HepG2 (cell line): ENCODE data around the gene VDAC2. TPM values are rescaled to one million over a fixed set of nuclear protein-coding genes. Genes with fewer than 3 reads are reported as not detected.
"Not testable (repeated sequence)": the region's sequence is repeated elsewhere in the genome, so short reads cannot be mapped to it uniquely, and the experiment has no call there.

Source experiments
- ATAC-seq: fragments of 200-7000 bp; cut with Tn5 transposase; 3 replicates; pipeline ENCODE4 v1.9.1; 2020; ENCODE audit warnings: mild to moderate bottlenecking, moderate library complexity
- BruUV-seq: library from RNA; stranded (reverse); fragments of 400-500 nt; replicated peaks from 2 replicates; lab custom pipeline; 2021; lab: Mats Ljungman, UMichigan
- CTCF ChIA-PET: fragments of 300-600 bp; formaldehyde crosslinking; extraction: SDS; loops from one replicate; lab custom pipeline; 2021; ENCODE audit warnings: low total read pairs, inconsistent platforms, low intra/inter-chr PET ratio; lab: Yijun Ruan, JAX
- POLR2A ChIA-PET: fragments of 350-600 bp; sonication (Branson Sonifier 250); formaldehyde crosslinking; loops from one replicate; lab custom pipeline; 2020; ENCODE audit warnings: antibody characterized with exemption, inconsistent platforms; lab: Yijun Ruan, JAX
- DNase-seq: peaks from one replicate; pipeline ENCODE4 v3.0.0-alpha.2; 2015; ENCODE audit warnings: low spot score
- FAIRE-seq: peaks from 3 replicates; lab custom pipeline; 2011; peaks lifted over from hg19 to GRCh38; lab: Jason Lieb, UNC
- H2AFZ ChIP-seq: one replicate; pipeline ENCODE4 v1.6.1; 2011; ENCODE audit warnings: low read length, inconsistent platforms
- H3K27ac ChIP-seq: fragments of 300-600 bp; 3 replicates; pipeline ENCODE4 v1.8.0; 2011; ENCODE audit warnings: mixed run types, mild to moderate bottlenecking, mixed read lengths, low read length, inconsistent platforms; ENCODE audit not compliant: insufficient read depth; ENCODE audit errors: extremely low read length
- H3K27me3 ChIP-seq, 2 experiments: fragments of 200-600 bp in 1 of 2; 2 replicates in 1 of 2; 3 replicates in 1 of 2; pipeline versions ENCODE4 v1.6.0 to v1.8.0; 2011; ENCODE audit warnings: low read length in 2 of 2, mild to moderate bottlenecking in 2 of 2, moderate library complexity in 2 of 2, inconsistent platforms in 1 of 2; ENCODE audit not compliant: insufficient read depth in 2 of 2, control insufficient read depth in 1 of 2
- H3K36me3 ChIP-seq, 2 experiments: fragments of 200-600 bp in 1 of 2; replicated peaks in 1 of 2; 2 replicates in 1 of 2; 3 replicates in 1 of 2; pipeline versions ENCODE4 v1.5.1 to v1.8.0; 2011; ENCODE audit warnings: low read length in 2 of 2, inconsistent platforms in 1 of 2; ENCODE audit not compliant: insufficient read depth in 2 of 2, control insufficient read depth in 1 of 2
- H3K4me1 ChIP-seq: 2 replicates; pipeline ENCODE4 v1.5.1; 2012; ENCODE audit warnings: low read length, inconsistent platforms; ENCODE audit not compliant: insufficient read depth
- H3K4me2 ChIP-seq: 2 replicates; pipeline ENCODE4 v1.6.0; 2011; ENCODE audit warnings: low read depth, low read length, inconsistent platforms
- H3K4me3 ChIP-seq, 3 experiments: fragments of 200-600 bp in 1 of 3; sonication (generic), shearing (Covaris generic) in 1 of 3; replicated peaks in 1 of 3; 2 replicates each; pipeline ENCODE4 v1.5.1; 2011 to 2016; ENCODE audit warnings: low read length in 3 of 3, inconsistent platforms in 2 of 3, low read depth in 2 of 3, mild to moderate bottlenecking in 2 of 3, control low read depth in 1 of 3, mixed read lengths in 1 of 3; ENCODE audit not compliant: insufficient read depth in 1 of 3
- H3K79me2 ChIP-seq: one replicate; pipeline ENCODE4 v1.6.1; 2011; ENCODE audit warnings: low read length, inconsistent platforms; ENCODE audit not compliant: insufficient read depth
- H3K9ac ChIP-seq: 2 replicates; pipeline ENCODE4 v1.6.0; 2011; ENCODE audit warnings: mild to moderate bottlenecking, low read depth, low read length, inconsistent platforms; ENCODE audit not compliant: insufficient read depth
- H3K9me3 ChIP-seq: 2 replicates; pipeline ENCODE4 v1.5.1; 2012; ENCODE audit warnings: mild to moderate bottlenecking, low read length
- H4K20me1 ChIP-seq: 2 replicates; pipeline ENCODE4 v1.6.0; 2011; ENCODE audit warnings: inconsistent platforms, mild to moderate bottlenecking, low read length, moderate library complexity; ENCODE audit not compliant: insufficient read depth
- RBFOX2 ChIP-seq: fragments of 200-400 bp; formaldehyde crosslinking; IDR thresholded peaks from 2 replicates; pipeline ENCODE4 v1.6.1; 2017; ENCODE audit warnings: low read depth, mild to moderate bottlenecking, low read length
- RBM22 ChIP-seq: fragments of 200-400 bp; formaldehyde crosslinking; optimal IDR thresholded peaks from 2 replicates; pipeline ENCODE3; 2017; ENCODE audit warnings: mild to moderate bottlenecking, low read length, moderate library complexity
- ZNF121 ChIP-seq: sonication (generic); formaldehyde crosslinking; IDR thresholded peaks from 2 replicates; pipeline ENCODE4 v1.5.0; 2020; ENCODE audit warnings: mild to moderate bottlenecking, missing genetic modification reagents
- ZNF253 ChIP-seq: sonication (generic); formaldehyde crosslinking; IDR thresholded peaks from 2 replicates; pipeline ENCODE4 v1.8.0; 2022; ENCODE audit warnings: mild to moderate bottlenecking, missing genetic modification reagents, borderline replicate concordance
- ZNF782 ChIP-seq: sonication (generic); formaldehyde crosslinking; IDR thresholded peaks from 2 replicates; pipeline ENCODE4 v1.4.0; 2020; ENCODE audit warnings: missing genetic modification reagents, mild to moderate bottlenecking, borderline replicate concordance
- WGBS: methylation state at CpG from one replicate; pipeline ENCODE4 v1.1.6; 2017; ENCODE audit warnings: low lambda C conversion rate; 5-methylcytosine and 5-hydroxymethylcytosine counted together
- in situ Hi-C: cut with HindIII; loops from 2 replicates; pipeline ENCODE4 v1.10.0; 2017; ENCODE audit warnings: low pct_unique_long_range_greater_than_20kb; ENCODE audit not compliant: extremely low pct_ligation_motif_present
- intact Hi-C: fragments of 100-400 bp; cut with micrococcal nuclease; formaldehyde crosslinking; loops from one replicate; pipeline ENCODE4 v1.10.0; 2022; ENCODE audit not compliant: unreplicated experiment
- polyA plus RNA-seq, 8 experiments: library from polyadenylated mRNA; depleted of rRNA in 3 of 8; stranded (reverse) in 7 of 8; unstranded in 1 of 8; fragments of >200 nt; fragmentation: Illumina TruSeq in 4 of 8; extraction: Trizol in 4 of 8; gene quantifications; 2 replicates each; pipeline versions ENCODE4 v1.2.1 to v1.2.3, GENCODE V29; 2011 to 2016; ENCODE audit warnings: low read depth in 4 of 8, missing spikeins in 1 of 8, mixed read lengths in 1 of 8; ENCODE audit not compliant: insufficient read depth in 1 of 8
- total RNA-seq, 5 experiments: library from RNA; depleted of rRNA; stranded (reverse); fragments of >200 nt; fragmentation: Illumina TruSeq; extraction: Trizol; gene quantifications; 2 replicates each; pipeline ENCODE4 v1.2.3, GENCODE V29; 2016; ENCODE audit warnings: low read depth in 1 of 5

VDAC2 gene
- total and polyA plus RNA-seq, 2 of the 13 experiments (the other 11 are each of a cell fraction or from before 2014, with no cell fraction given): 67.9 to 222 TPM

DNA sequence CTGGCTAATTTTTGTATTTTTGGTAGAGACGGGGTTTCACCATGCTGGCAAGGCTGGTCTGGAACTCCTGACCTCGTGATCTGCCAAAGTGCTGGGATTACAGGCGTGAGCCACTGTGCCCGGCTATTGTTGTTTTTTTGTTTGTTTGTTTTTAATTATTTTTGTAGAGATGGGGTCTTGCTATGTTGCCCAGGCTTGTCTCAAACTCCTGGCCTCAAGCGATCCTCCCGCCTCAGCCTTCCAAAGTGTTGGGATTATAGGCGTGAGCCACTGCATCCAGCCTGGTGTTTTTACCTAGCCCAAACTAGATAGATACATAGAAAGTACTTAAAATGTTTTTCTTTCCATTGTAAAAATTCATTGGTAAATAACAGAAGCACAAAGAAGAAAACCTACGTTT is 10.9 kb downstream of the VDAC2 start:
- H3K27ac ChIP-seq, H3K9ac ChIP-seq, POLR2A ChIA-PET, CTCF ChIA-PET, ATAC-seq, BruUV-seq, FAIRE-seq, intact Hi-C loops, H3K27me3 ChIP-seq, H3K9me3 ChIP-seq, H3K4me3 ChIP-seq, in situ Hi-C loops, DNase-seq, H2AFZ ChIP-seq, H3K4me2 ChIP-seq: not testable (repeated sequence)
- Histone ChIP-seq H4K20me1 (peaks cover 47% of the 10 kb centered on the region), H3K4me1 (peaks cover 72% of the 10 kb centered on the region), H3K79me2 (peaks cover 71% of the 10 kb centered on the region), H3K36me3 (peaks cover 31 to 73% of the 10 kb centered on the region in 2 experiments)
- peak; percentile 82 for TF ChIP-seq ZNF121 (CRISPR knock-in tag)
- TF ChIP-seq RBFOX2: 0 out of 2 replicates have a peak, but pooled peaks have one; percentile 8
- WGBS: 96% methylated on average over 8 of the region's 8 CpGs

DNA sequence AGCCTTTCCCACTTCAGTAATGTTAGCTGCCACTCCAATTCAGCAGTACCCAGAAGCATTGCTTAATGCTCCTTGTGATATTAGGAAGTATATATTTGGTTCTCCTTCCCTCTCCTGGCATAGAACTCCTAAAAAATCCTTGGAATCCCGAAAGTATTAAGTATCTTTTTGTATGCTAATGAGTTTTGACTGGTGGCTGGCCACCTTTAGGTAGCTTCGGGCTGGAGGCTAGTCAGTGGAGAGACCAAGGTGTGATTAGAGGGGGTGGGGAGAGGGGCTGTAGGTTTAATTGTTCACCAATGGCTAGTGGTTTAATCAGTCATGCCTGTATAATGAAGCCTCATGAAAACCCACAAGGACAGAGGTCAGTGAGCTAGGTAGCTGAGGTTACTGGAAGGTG is 12.9 kb downstream of the VDAC2 start:
- H2AFZ ChIP-seq: no peak overlapping the region
- H3K4me3 ChIP-seq: no peak overlapping the region
- no peak overlapping the region for H3K9ac ChIP-seq
- ATAC-seq (no peak), DNase-seq (no peak), FAIRE-seq (no peak)
- H3K27me3 ChIP-seq: no peaks in the 10 kb centered on the region; a peak in 1 of 5 replicates
- intact Hi-C loops: no loop called here
- no peaks in the 10 kb centered on the region for H3K9me3 ChIP-seq
- H3K36me3 ChIP-seq: peaks cover 18 to 68% of the 10 kb centered on the region in 2 experiments
- no peak overlapping the region for H3K4me2 ChIP-seq
- peaks cover 72% of the 10 kb centered on the region for H3K4me1 ChIP-seq
- peaks cover 73% of the 10 kb centered on the region for H3K79me2 ChIP-seq
- 97% methylated on average over 2 of the region's 2 CpGs for WGBS
- TF ChIP-seq ZNF782 (CRISPR knock-in tag) (no peak), RBM22 (peak; percentile 54), ZNF253 (CRISPR knock-in tag) (no peak)
- peaks cover 42% of the 10 kb centered on the region for H4K20me1 ChIP-seq
- ChIA-PET CTCF (no interaction called here), POLR2A (interaction anchor here (6.8 kb wide), 1 partner anchor 12 kb away, joined by 55 read pairs; the partner anchor contains the start of gene VDAC2)
- H3K27ac ChIP-seq: peak overlapping the region; percentile 21
- no TSS peak for BruUV-seq
- in situ Hi-C loops: no loop called here
